H9 (cell line): Measurements from ENCODE around the gene METTL22. TPM values are rescaled to one million over a fixed set of nuclear protein-coding genes. Genes with fewer than 3 reads are reported as not detected.

Experiments used
- DNase-seq: peaks from one replicate; pipeline ENCODE4 v3.0.0-alpha.2; 2017
- H2AFZ ChIP-seq: one replicate; pipeline ENCODE4 v1.6.1; 2013; ENCODE audit warnings: mild to moderate bottlenecking, low read length, control low read depth, moderate library complexity
- H2AK5ac ChIP-seq: 2 replicates; pipeline ENCODE4 v1.6.1; 2013; ENCODE audit warnings: low read length, control low read depth, mixed read lengths; ENCODE audit not compliant: insufficient read length
- H2BK120ac ChIP-seq: one replicate; pipeline ENCODE4 v1.6.1; 2013; ENCODE audit warnings: low read depth, mild to moderate bottlenecking, low read length, control low read depth, inconsistent platforms; ENCODE audit not compliant: poor library complexity, severe bottlenecking
- H2BK12ac ChIP-seq: 2 replicates; pipeline ENCODE4 v1.6.1; 2013; ENCODE audit warnings: low read length, control low read depth, mixed read lengths, low read depth; ENCODE audit not compliant: insufficient read length
- H2BK15ac ChIP-seq: 2 replicates; pipeline ENCODE4 v1.6.1; 2013; ENCODE audit warnings: low read depth, low read length, control low read depth
- H2BK20ac ChIP-seq: one replicate; pipeline ENCODE4 v1.6.1; 2013; ENCODE audit warnings: low read depth, mild to moderate bottlenecking, low read length, control low read depth, inconsistent platforms; ENCODE audit not compliant: poor library complexity, severe bottlenecking
- H2BK5ac ChIP-seq: 2 replicates; pipeline ENCODE4 v1.6.1; 2013; ENCODE audit warnings: low read length, control low read depth, mixed read lengths; ENCODE audit not compliant: insufficient read length
- H3K14ac ChIP-seq: 2 replicates; pipeline ENCODE4 v1.6.1; 2013; ENCODE audit warnings: low read length, control low read depth; ENCODE audit not compliant: insufficient read depth
- H3K18ac ChIP-seq: 2 replicates; pipeline ENCODE4 v1.6.1; 2013; ENCODE audit warnings: low read depth, mild to moderate bottlenecking, mixed read lengths, low read length, control low read depth; ENCODE audit not compliant: insufficient read length
- H3K23ac ChIP-seq: 2 replicates; pipeline ENCODE4 v1.6.1; 2013; ENCODE audit warnings: low read length, control low read depth, mixed read lengths, low read depth; ENCODE audit not compliant: insufficient read length
- H3K23me2 ChIP-seq: 2 replicates; pipeline ENCODE4 v1.6.1; 2013; ENCODE audit warnings: low read depth, mild to moderate bottlenecking, mixed read lengths, low read length, control low read depth; ENCODE audit not compliant: insufficient read length, poor library complexity, severe bottlenecking
- H3K27ac ChIP-seq: 2 replicates; pipeline ENCODE4 v1.5.1; 2013; ENCODE audit warnings: low read length, control low read depth, mixed read lengths, low read depth; ENCODE audit not compliant: insufficient read length
- H3K27me3 ChIP-seq: 2 replicates; pipeline ENCODE4 v1.6.1; 2013; ENCODE audit warnings: low read length, control low read depth, inconsistent platforms; ENCODE audit not compliant: insufficient read depth
- H3K4ac ChIP-seq: 2 replicates; pipeline ENCODE4 v1.6.1; 2013; ENCODE audit warnings: low read depth, mild to moderate bottlenecking, control low read depth, inconsistent platforms, low read length, moderate library complexity
- H3K4me1 ChIP-seq: 2 replicates; pipeline ENCODE4 v1.6.1; 2013; ENCODE audit warnings: low read length, control low read depth, inconsistent platforms; ENCODE audit not compliant: insufficient read depth
- H3K4me2 ChIP-seq: 2 replicates; pipeline ENCODE4 v1.6.1; 2013; ENCODE audit warnings: low read length, control low read depth, mixed read lengths; ENCODE audit not compliant: insufficient read length, insufficient read depth
- H3K56ac ChIP-seq: 2 replicates; pipeline ENCODE4 v1.6.1; 2013; ENCODE audit warnings: low read depth, mild to moderate bottlenecking, mixed read lengths, low read length, control low read depth; ENCODE audit not compliant: insufficient read length
- H3K79me1 ChIP-seq: 2 replicates; pipeline ENCODE4 v1.6.1; 2013; ENCODE audit warnings: low read depth, mild to moderate bottlenecking, moderate library complexity, low read length, control low read depth, inconsistent platforms; ENCODE audit not compliant: insufficient read depth, poor library complexity, severe bottlenecking
- H3K79me2 ChIP-seq: 2 replicates; pipeline ENCODE4 v1.6.1; 2013; ENCODE audit warnings: low read length, control low read depth, inconsistent platforms; ENCODE audit not compliant: insufficient read depth
- H3K9ac ChIP-seq: 2 replicates; pipeline ENCODE4 v1.6.1; 2013; ENCODE audit warnings: low read length, control low read depth, mixed read lengths; ENCODE audit not compliant: insufficient read length; ENCODE audit errors: extremely low read depth
- H3K9me3 ChIP-seq: one replicate; pipeline ENCODE4 v1.6.1; 2013; ENCODE audit warnings: low read depth, low read length, inconsistent platforms; ENCODE audit not compliant: control insufficient read depth
- H3T11ph ChIP-seq: one replicate; pipeline ENCODE4 v1.6.1; 2013; ENCODE audit warnings: mild to moderate bottlenecking, low read length, control low read depth, inconsistent platforms
- H4K20me1 ChIP-seq: one replicate; pipeline ENCODE4 v1.6.1; 2013; ENCODE audit not compliant: control insufficient read depth, insufficient read length, insufficient read depth
- H4K5ac ChIP-seq: 2 replicates; pipeline ENCODE4 v1.6.1; 2013; ENCODE audit warnings: low read depth, mild to moderate bottlenecking, mixed read lengths, low read length, control low read depth; ENCODE audit not compliant: insufficient read length
- H4K8ac ChIP-seq: replicated peaks from 2 replicates; pipeline ENCODE4 v1.6.1; 2013; ENCODE audit warnings: low read length, control low read depth, mixed read lengths, low read depth; ENCODE audit not compliant: insufficient read length
- H4K91ac ChIP-seq: 2 replicates; pipeline ENCODE4 v1.6.1; 2013; ENCODE audit warnings: low read depth, mild to moderate bottlenecking, moderate library complexity, mixed read lengths, low read length, control low read depth; ENCODE audit not compliant: insufficient read length
- H3K27ac Mint-ChIP-seq, 3 experiments: 2 replicates in 2 of 3; 3 replicates in 1 of 3; pipeline ENCODE4 v1.8.0; 2020 to 2021; ENCODE audit warnings: mixed read lengths in 3 of 3, mild to moderate bottlenecking in 1 of 3, moderate library complexity in 1 of 3
- H3K27me3 Mint-ChIP-seq: 2 replicates; pipeline ENCODE4 v1.8.0; 2021; ENCODE audit warnings: low read depth, mild to moderate bottlenecking, moderate library complexity, mixed read lengths
- H3K36me3 Mint-ChIP-seq, 3 experiments: 2 replicates in 2 of 3; 3 replicates in 1 of 3; pipeline ENCODE4 v1.8.0; 2020 to 2021; ENCODE audit warnings: low read depth in 3 of 3, mixed read lengths in 3 of 3; ENCODE audit not compliant: insufficient read depth in 1 of 3
- H3K4me1 Mint-ChIP-seq, 2 experiments: 2 replicates each; pipeline ENCODE4 v1.8.0; 2020; ENCODE audit warnings: mixed read lengths in 2 of 2
- H3K4me3 Mint-ChIP-seq, 2 experiments: 2 replicates in 1 of 2; 3 replicates in 1 of 2; pipeline ENCODE4 v1.8.0; 2020 to 2021; ENCODE audit warnings: mild to moderate bottlenecking in 2 of 2, mixed read lengths in 2 of 2, moderate library complexity in 1 of 2
- H3K9me3 Mint-ChIP-seq, 2 experiments: 2 replicates in 1 of 2; 3 replicates in 1 of 2; pipeline ENCODE4 v1.8.0; 2020; ENCODE audit warnings: mild to moderate bottlenecking in 2 of 2, mixed read lengths in 2 of 2, moderate library complexity in 1 of 2
- CTCF ChIP-seq: fragments of 200-600 bp; sonication (generic); conservative IDR thresholded peaks from 3 replicates; pipeline ENCODE4 v1.8.0; 2021; ENCODE audit warnings: antibody characterized with exemption, mild to moderate bottlenecking
- WGBS: extraction: QIAGEN DNeasy Blood & Tissue Kit; methylation state at CpG from one replicate; pipeline ENCODE4 v1.1.7; 2013; ENCODE audit warnings: missing lambda C conversion rate, low lambda C conversion rate, mixed read lengths; ENCODE audit not compliant: insufficient read length; ENCODE audit errors: extremely low coverage; 5-methylcytosine and 5-hydroxymethylcytosine counted together
- total RNA-seq: library from RNA; stranded (reverse); gene quantifications from 2 replicates; pipeline ENCODE4 v1.2.1, GENCODE V29; 2021

Gene METTL22
- total RNA-seq, 1 experiment from 2014 or later, result 51.9 TPM

GRCh38 chr16:8626946-8627345, 5.4 kb downstream of the METTL22 start:
- no peak overlapping the region for H3K56ac ChIP-seq
- H2BK120ac ChIP-seq, result no peak overlapping the region
- no peaks in the 10 kb centered on the region for H3K79me1 ChIP-seq
- peaks cover 6% of the 10 kb centered on the region; the same call in 1 of the 2 replicates for H3K79me2 ChIP-seq
- no peak overlapping the region for H4K91ac ChIP-seq
- no peak overlapping the region for H2AK5ac ChIP-seq
- no peak overlapping the region for H3K18ac ChIP-seq
- H3K4me1 Mint-ChIP-seq, result peaks cover 5 to 8% of the 10 kb centered on the region in 2 experiments; a peak in 2 of 4 replicates
- H4K5ac ChIP-seq, result no peak overlapping the region
- no peak overlapping the region for H3K9ac ChIP-seq
- H2AFZ ChIP-seq, result no peak overlapping the region
- H3K9me3 ChIP-seq, result no peaks in the 10 kb centered on the region
- no peak overlapping the region for H3K4me2 ChIP-seq
- H3K27me3 ChIP-seq, result no peaks in the 10 kb centered on the region
- H3K4me3 Mint-ChIP-seq, result no peak overlapping the region
- H2BK15ac ChIP-seq, result no peak overlapping the region
- no peaks in the 10 kb centered on the region for H3K9me3 Mint-ChIP-seq
- no CpG with 5 or more reads among the region's 8 CpGs for WGBS
- H3K23me2 ChIP-seq, result peaks cover 3% of the 10 kb centered on the region
- H2BK5ac ChIP-seq, result no peak overlapping the region
- H3K4ac ChIP-seq, result no peak overlapping the region
- no peak for DNase-seq
- no peak overlapping the region for H2BK20ac ChIP-seq
- H2BK12ac ChIP-seq, result no peak overlapping the region
- no peaks in the 10 kb centered on the region for H3K4me1 ChIP-seq
- no peak overlapping the region; a peak in 1 of 7 replicates for H3K27ac Mint-ChIP-seq
- H4K20me1 ChIP-seq, result no peaks in the 10 kb centered on the region
- no peak overlapping the region for H3K14ac ChIP-seq
- H3K36me3 Mint-ChIP-seq, result peaks cover 51 to 79% (median 66%) of the 10 kb centered on the region in 3 experiments
- H3K27me3 Mint-ChIP-seq, result no peaks in the 10 kb centered on the region
- no peak overlapping the region for H3T11ph ChIP-seq
- H3K23ac ChIP-seq, result no peak overlapping the region
- no peak overlapping the region for H3K27ac ChIP-seq
- no peak for TF ChIP-seq CTCF
- H4K8ac ChIP-seq, result no peak overlapping the region
